BLaER1 treated with 17β-estradiol and CSF1 and Interleukin-3, amounts not matched to agents 10 nM and 100 nM (cell line): ENCODE measurements around the gene CDKAL1.

Experiments used
- H3K27ac ChIP-seq, 11 experiments: shearing (Covaris generic); formaldehyde crosslinking; 2 replicates each; pipeline ENCODE4 v1.8.1; 2022
- H3K27me3 ChIP-seq, 11 experiments: shearing (Covaris generic); formaldehyde crosslinking; 2 replicates each; pipeline ENCODE4 v1.8.1; 2022
- H3K36me3 ChIP-seq, 11 experiments: shearing (Covaris generic); formaldehyde crosslinking; 2 replicates each; pipeline ENCODE4 v1.8.1; 2022
- H3K4me1 ChIP-seq, 10 experiments: shearing (Covaris generic); formaldehyde crosslinking; 2 replicates each; pipeline ENCODE4 v1.8.1; 2022
- H3K4me2 ChIP-seq, 11 experiments: shearing (Covaris generic); formaldehyde crosslinking; 2 replicates each; pipeline ENCODE4 v1.8.1; 2022
- H3K4me3 ChIP-seq, 10 experiments: shearing (Covaris generic); formaldehyde crosslinking; 2 replicates each; pipeline ENCODE4 v1.8.1; 2022
- H3K9ac ChIP-seq, 11 experiments: shearing (Covaris generic); formaldehyde crosslinking; 2 replicates each; pipeline ENCODE4 v1.8.1; 2022
- H3K9me3 ChIP-seq, 11 experiments: shearing (Covaris generic); formaldehyde crosslinking; replicated peaks in 1 of 11; 2 replicates each; pipeline ENCODE4 v1.8.1; 2022
- H4K20me1 ChIP-seq, 11 experiments: shearing (Covaris generic); formaldehyde crosslinking; 2 replicates each; pipeline ENCODE4 v1.8.1; 2022
- Cebpa-rat ChIP-seq, 11 experiments: shearing (Covaris generic); IDR thresholded peaks; 2 replicates each; pipeline ENCODE4 v1.8.1; 2022

The CDKAL1 gene

GRCh38 chr6:21151119-21151518 lies 616.9 kb downstream of the CDKAL1 start:
- no peak for TF ChIP-seq Cebpa-rat (IDR thresholded peaks at IDR 0.05)
- no peak overlapping the region for H3K4me2 ChIP-seq
- no peaks in the 10 kb centered on the region for H4K20me1 ChIP-seq
- no peaks in the 10 kb centered on the region for H3K9me3 ChIP-seq
- no peaks in the 10 kb centered on the region for H3K36me3 ChIP-seq
- no peak overlapping the region for H3K9ac ChIP-seq
- no peak overlapping the region for H3K4me3 ChIP-seq
- no peaks in the 10 kb centered on the region for H3K27me3 ChIP-seq
- H3K27ac ChIP-seq = no peak overlapping the region
- H3K4me1 ChIP-seq = peaks cover 0 to 19% (median 11%) of the 10 kb centered on the region in 10 experiments; a peak in 13 of 20 replicates

GRCh38 chr6:21151530-21151929 lies 617.3 kb downstream of the CDKAL1 start:
- no peaks in the 10 kb centered on the region for H3K27me3 ChIP-seq
- H3K27ac ChIP-seq = no peak overlapping the region
- H3K4me1 ChIP-seq = peaks cover 0 to 19% (median 11%) of the 10 kb centered on the region in 10 experiments; a peak in 13 of 20 replicates
- no peak for TF ChIP-seq Cebpa-rat (IDR thresholded peaks at IDR 0.05)
- no peak overlapping the region for H3K4me3 ChIP-seq
- no peak overlapping the region for H3K9ac ChIP-seq
- no peaks in the 10 kb centered on the region for H4K20me1 ChIP-seq
- no peaks in the 10 kb centered on the region for H3K9me3 ChIP-seq
- no peak overlapping the region for H3K4me2 ChIP-seq
- no peaks in the 10 kb centered on the region for H3K36me3 ChIP-seq

- H3K4me1 ChIP-seq = no peaks in the 10 kb centered on the region
- no peak overlapping the region for H3K4me3 ChIP-seq
Observed at GRCh38 chr6:21157186-21157929, 623.1 kb downstream of the CDKAL1 start.

GRCh38 chr6:21158149-21158548 lies 623.9 kb downstream of the CDKAL1 start:
- Histone ChIP-seq H3K4me3 (no peak overlapping the region), H3K9me3 (no peaks in the 10 kb centered on the region), H3K4me1 (no peaks in the 10 kb centered on the region), H3K9ac (no peak overlapping the region), H3K36me3 (no peaks in the 10 kb centered on the region), H4K20me1 (no peaks in the 10 kb centered on the region), H3K4me2 (no peak overlapping the region), H3K27me3 (no peaks in the 10 kb centered on the region), H3K27ac (no peak overlapping the region)
- no peak for TF ChIP-seq Cebpa-rat (IDR thresholded peaks at IDR 0.05)

More at GRCh38 chr6:21157186-21157929, 623.1 kb downstream of the CDKAL1 start:
- H4K20me1 ChIP-seq = no peaks in the 10 kb centered on the region
- no peaks in the 10 kb centered on the region for H3K36me3 ChIP-seq
- no peak for TF ChIP-seq Cebpa-rat (IDR thresholded peaks at IDR 0.05)
- no peaks in the 10 kb centered on the region for H3K9me3 ChIP-seq
- H3K27me3 ChIP-seq = no peaks in the 10 kb centered on the region
- H3K4me2 ChIP-seq = no peak overlapping the region
- no peak overlapping the region for H3K9ac ChIP-seq
- no peak overlapping the region for H3K27ac ChIP-seq

GRCh38 chr6:21158873-21159272 lies 624.6 kb downstream of the CDKAL1 start:
- Histone ChIP-seq H3K9me3 (no peaks in the 10 kb centered on the region), H3K9ac (no peak overlapping the region), H3K36me3 (no peaks in the 10 kb centered on the region), H3K4me2 (no peak overlapping the region), H4K20me1 (no peaks in the 10 kb centered on the region), H3K4me1 (no peaks in the 10 kb centered on the region), H3K4me3 (no peak overlapping the region), H3K27me3 (no peaks in the 10 kb centered on the region), H3K27ac (no peak overlapping the region)
- TF ChIP-seq Cebpa-rat (IDR thresholded peaks at IDR 0.05) = no peak

- H3K27ac ChIP-seq = no peak overlapping the region
- H3K27me3 ChIP-seq = no peaks in the 10 kb centered on the region
- no peaks in the 10 kb centered on the region for H3K36me3 ChIP-seq
- H3K9ac ChIP-seq = no peak overlapping the region
- H4K20me1 ChIP-seq = no peaks in the 10 kb centered on the region
- H3K9me3 ChIP-seq = no peaks in the 10 kb centered on the region
- no peak for TF ChIP-seq Cebpa-rat (IDR thresholded peaks at IDR 0.05)
- H3K4me1 ChIP-seq = peaks cover under 1 to 4% (median 3%) of the 10 kb centered on the region in 10 experiments; a peak in 17 of 20 replicates
- no peak overlapping the region for H3K4me3 ChIP-seq
- H3K4me2 ChIP-seq = no peak overlapping the region
Observed at GRCh38 chr6:21159465-21159864, 625.2 kb downstream of the CDKAL1 start.

- H4K20me1 ChIP-seq = no peaks in the 10 kb centered on the region
- no peak overlapping the region for H3K27ac ChIP-seq
- H3K36me3 ChIP-seq = no peaks in the 10 kb centered on the region
- no peak for TF ChIP-seq Cebpa-rat (IDR thresholded peaks at IDR 0.05)
- no peaks in the 10 kb centered on the region for H3K27me3 ChIP-seq
- H3K4me1 ChIP-seq = peaks cover 10 to 17% (median 14%) of the 10 kb centered on the region in 10 experiments
- no peak overlapping the region for H3K4me2 ChIP-seq
- no peaks in the 10 kb centered on the region for H3K9me3 ChIP-seq
- no peak overlapping the region for H3K4me3 ChIP-seq
- no peak overlapping the region for H3K9ac ChIP-seq
Observed at GRCh38 chr6:21161707-21162106, 627.5 kb downstream of the CDKAL1 start.

GRCh38 chr6:21163110-21163837 lies 629.0 kb downstream of the CDKAL1 start:
- Histone ChIP-seq H4K20me1 (no peaks in the 10 kb centered on the region), H3K4me1 (peaks cover 10 to 17% (median 14%) of the 10 kb centered on the region in 10 experiments), H3K27me3 (no peaks in the 10 kb centered on the region), H3K9ac (no peak overlapping the region), H3K36me3 (peaks cover 0 to 6% (median 0%) of the 10 kb centered on the region in 11 experiments; a peak in 1 of 22 replicates), H3K4me3 (no peak overlapping the region), H3K9me3 (no peaks in the 10 kb centered on the region), H3K4me2 (no peak overlapping the region), H3K27ac (no peak overlapping the region)
- no peak for TF ChIP-seq Cebpa-rat (IDR thresholded peaks at IDR 0.05)

GRCh38 chr6:21163838-21164180 lies 629.6 kb downstream of the CDKAL1 start:
- no peak overlapping the region for H3K4me2 ChIP-seq

More at GRCh38 chr6:21163838-21164180, 629.6 kb downstream of the CDKAL1 start:
- Histone ChIP-seq H3K4me1 (peaks cover 10 to 17% (median 14%) of the 10 kb centered on the region in 10 experiments), H3K27me3 (no peaks in the 10 kb centered on the region), H3K27ac (no peak overlapping the region), H4K20me1 (no peaks in the 10 kb centered on the region), H3K9ac (no peak overlapping the region), H3K9me3 (no peaks in the 10 kb centered on the region), H3K4me3 (no peak overlapping the region), H3K36me3 (peaks cover 0 to 6% (median 0%) of the 10 kb centered on the region in 11 experiments; a peak in 1 of 22 replicates)
- no peak for TF ChIP-seq Cebpa-rat (IDR thresholded peaks at IDR 0.05)
